Measurements from ENCODE around the gene RSPO4.

Gene RSPO4

GRCh38 chr20:967796-968742 lies 34.0 kb downstream of the RSPO4 start:
- DNase-seq, result no peak

GRCh38 chr20:965956-966355 lies 36.2 kb downstream of the RSPO4 start:
- DNase-seq, result no peak

GRCh38 chr20:963795-964194 lies 38.3 kb downstream of the RSPO4 start:
- no peak for DNase-seq

GRCh38 chr20:962683-963082 lies 39.4 kb downstream of the RSPO4 start:
- no peak for DNase-seq

- DNase-seq, result no peak
Observed at GRCh38 chr20:962223-962622, 39.9 kb downstream of the RSPO4 start.

GRCh38 chr20:961768-962167 lies 40.3 kb downstream of the RSPO4 start:
- no peak for DNase-seq

GRCh38 chr20:959996-960615 lies 42.0 kb downstream of the RSPO4 start:
- no peak for DNase-seq

GRCh38 chr20:958936-959815 lies 42.9 kb downstream of the RSPO4 start:
- DNase-seq, result no peak

- no peak for DNase-seq
Observed at GRCh38 chr20:957544-957943, 44.6 kb downstream of the RSPO4 start.

GRCh38 chr20:956330-956951 lies 45.7 kb downstream of the RSPO4 start:
- DNase-seq, result no peak

GRCh38 chr20:955656-956055 lies 46.5 kb downstream of the RSPO4 start:
- DNase-seq, result no peak

GRCh38 chr20:955111-955510 lies 47.0 kb downstream of the RSPO4 start:
- DNase-seq, result no peak

- DNase-seq, result no peak
Observed at GRCh38 chr20:953742-954141, 48.4 kb downstream of the RSPO4 start.

GRCh38 chr20:952196-952795 lies 49.8 kb downstream of the RSPO4 start:
- no peak for DNase-seq

- DNase-seq, result no peak
Observed at GRCh38 chr20:951384-952169, 50.5 kb downstream of the RSPO4 start.

GRCh38 chr20:949717-950116 lies 52.4 kb downstream of the RSPO4 start:
- DNase-seq, result no peak

GRCh38 chr20:946826-947225 lies 55.3 kb downstream of the RSPO4 start:
- DNase-seq, result no peak

GRCh38 chr20:945841-946240 lies 56.3 kb downstream of the RSPO4 start:
- DNase-seq, result no peak

- DNase-seq, result no peak
Observed at GRCh38 chr20:944774-945410, 57.2 kb downstream of the RSPO4 start.

GRCh38 chr20:944148-944547 lies 58.0 kb downstream of the RSPO4 start:
- DNase-seq, result no peak

- DNase-seq, result no peak
Observed at GRCh38 chr20:942611-943010, 59.5 kb downstream of the RSPO4 start.

All from DMS 273 treated with DMSO at 0.1 percent for 48 hours (cell line).